HepG2 (cell line): Measurements from ENCODE around the gene RPP14. TPM values are rescaled to one million over a fixed set of nuclear protein-coding genes. Genes with fewer than 3 reads are reported as not detected.

Source experiments
- ATAC-seq: fragments of 200-7000 bp; cut with Tn5 transposase; 3 replicates; pipeline ENCODE4 v1.9.1; 2020; ENCODE audit warnings: mild to moderate bottlenecking, moderate library complexity
- BruUV-seq: library from RNA; stranded (reverse); fragments of 400-500 nt; replicated peaks from 2 replicates; lab custom pipeline; 2021; lab: Mats Ljungman, UMichigan
- CTCF ChIA-PET: fragments of 300-600 bp; formaldehyde crosslinking; extraction: SDS; loops from one replicate; lab custom pipeline; 2021; ENCODE audit warnings: low total read pairs, inconsistent platforms, low intra/inter-chr PET ratio; lab: Yijun Ruan, JAX
- POLR2A ChIA-PET: fragments of 350-600 bp; sonication (Branson Sonifier 250); formaldehyde crosslinking; loops from one replicate; lab custom pipeline; 2020; ENCODE audit warnings: antibody characterized with exemption, inconsistent platforms; lab: Yijun Ruan, JAX
- DNase-seq: peaks from one replicate; pipeline ENCODE4 v3.0.0-alpha.2; 2015; ENCODE audit warnings: low spot score
- FAIRE-seq: peaks from 3 replicates; lab custom pipeline; 2011; peaks lifted over from hg19 to GRCh38; lab: Jason Lieb, UNC
- H2AFZ ChIP-seq: one replicate; pipeline ENCODE4 v1.6.1; 2011; ENCODE audit warnings: low read length, inconsistent platforms
- H3K27ac ChIP-seq: fragments of 300-600 bp; 3 replicates; pipeline ENCODE4 v1.8.0; 2011; ENCODE audit warnings: mixed run types, mild to moderate bottlenecking, mixed read lengths, low read length, inconsistent platforms; ENCODE audit not compliant: insufficient read depth; ENCODE audit errors: extremely low read length
- H3K27me3 ChIP-seq, 2 experiments: fragments of 200-600 bp in 1 of 2; 2 replicates in 1 of 2; 3 replicates in 1 of 2; pipeline versions ENCODE4 v1.6.0 to v1.8.0; 2011; ENCODE audit warnings: low read length in 2 of 2, mild to moderate bottlenecking in 2 of 2, moderate library complexity in 2 of 2, inconsistent platforms in 1 of 2; ENCODE audit not compliant: insufficient read depth in 2 of 2, control insufficient read depth in 1 of 2
- H3K36me3 ChIP-seq, 2 experiments: fragments of 200-600 bp in 1 of 2; replicated peaks in 1 of 2; 2 replicates in 1 of 2; 3 replicates in 1 of 2; pipeline versions ENCODE4 v1.5.1 to v1.8.0; 2011; ENCODE audit warnings: low read length in 2 of 2, inconsistent platforms in 1 of 2; ENCODE audit not compliant: insufficient read depth in 2 of 2, control insufficient read depth in 1 of 2
- H3K4me1 ChIP-seq: 2 replicates; pipeline ENCODE4 v1.5.1; 2012; ENCODE audit warnings: low read length, inconsistent platforms; ENCODE audit not compliant: insufficient read depth
- H3K4me2 ChIP-seq: 2 replicates; pipeline ENCODE4 v1.6.0; 2011; ENCODE audit warnings: low read depth, low read length, inconsistent platforms
- H3K4me3 ChIP-seq, 3 experiments: fragments of 200-600 bp in 1 of 3; sonication (generic), shearing (Covaris generic) in 1 of 3; replicated peaks in 1 of 3; 2 replicates each; pipeline ENCODE4 v1.5.1; 2011 to 2016; ENCODE audit warnings: low read length in 3 of 3, inconsistent platforms in 2 of 3, low read depth in 2 of 3, mild to moderate bottlenecking in 2 of 3, control low read depth in 1 of 3, mixed read lengths in 1 of 3; ENCODE audit not compliant: insufficient read depth in 1 of 3
- H3K79me2 ChIP-seq: one replicate; pipeline ENCODE4 v1.6.1; 2011; ENCODE audit warnings: low read length, inconsistent platforms; ENCODE audit not compliant: insufficient read depth
- H3K9ac ChIP-seq: 2 replicates; pipeline ENCODE4 v1.6.0; 2011; ENCODE audit warnings: mild to moderate bottlenecking, low read depth, low read length, inconsistent platforms; ENCODE audit not compliant: insufficient read depth
- H3K9me3 ChIP-seq: 2 replicates; pipeline ENCODE4 v1.5.1; 2012; ENCODE audit warnings: mild to moderate bottlenecking, low read length
- H4K20me1 ChIP-seq: 2 replicates; pipeline ENCODE4 v1.6.0; 2011; ENCODE audit warnings: inconsistent platforms, mild to moderate bottlenecking, low read length, moderate library complexity; ENCODE audit not compliant: insufficient read depth
- ADNP ChIP-seq: sonication (generic); formaldehyde crosslinking; IDR thresholded peaks from 2 replicates; pipeline ENCODE4 v1.4.0; 2020; ENCODE audit warnings: missing genetic modification reagents
- ARNT2 ChIP-seq: sonication (generic); formaldehyde crosslinking; IDR thresholded peaks from 2 replicates; pipeline ENCODE4 v1.8.0; 2022; ENCODE audit warnings: mild to moderate bottlenecking, low read depth, missing genetic modification reagents, moderate library complexity
- ETV5 ChIP-seq: IDR thresholded peaks from 2 replicates; pipeline ENCODE4 v1.6.1; 2018; ENCODE audit warnings: missing biosample characterization, missing genetic modification reagents, inconsistent platforms, borderline replicate concordance
- NCOA5 ChIP-seq: sonication (generic); formaldehyde crosslinking; IDR thresholded peaks from 2 replicates; pipeline ENCODE4 v1.4.0; 2020; ENCODE audit warnings: missing genetic modification reagents
- SRSF4 ChIP-seq: fragments of 200-400 bp; formaldehyde crosslinking; IDR thresholded peaks from one replicate; pipeline ENCODE4 v1.6.1; 2018; ENCODE audit warnings: mild to moderate bottlenecking, low read depth, low read length, moderate library complexity; ENCODE audit not compliant: poor library complexity, severe bottlenecking
- WGBS: methylation state at CpG from one replicate; pipeline ENCODE4 v1.1.6; 2017; ENCODE audit warnings: low lambda C conversion rate; 5-methylcytosine and 5-hydroxymethylcytosine counted together
- in situ Hi-C: cut with HindIII; loops from 2 replicates; pipeline ENCODE4 v1.10.0; 2017; ENCODE audit warnings: low pct_unique_long_range_greater_than_20kb; ENCODE audit not compliant: extremely low pct_ligation_motif_present
- intact Hi-C: fragments of 100-400 bp; cut with micrococcal nuclease; formaldehyde crosslinking; loops from one replicate; pipeline ENCODE4 v1.10.0; 2022; ENCODE audit not compliant: unreplicated experiment
- polyA plus RNA-seq, 8 experiments: library from polyadenylated mRNA; depleted of rRNA in 3 of 8; stranded (reverse) in 7 of 8; unstranded in 1 of 8; fragments of >200 nt; fragmentation: Illumina TruSeq in 4 of 8; extraction: Trizol in 4 of 8; gene quantifications; 2 replicates each; pipeline versions ENCODE4 v1.2.1 to v1.2.3, GENCODE V29; 2011 to 2016; ENCODE audit warnings: low read depth in 4 of 8, missing spikeins in 1 of 8, mixed read lengths in 1 of 8; ENCODE audit not compliant: insufficient read depth in 1 of 8
- total RNA-seq, 5 experiments: library from RNA; depleted of rRNA; stranded (reverse); fragments of >200 nt; fragmentation: Illumina TruSeq; extraction: Trizol; gene quantifications; 2 replicates each; pipeline ENCODE4 v1.2.3, GENCODE V29; 2016; ENCODE audit warnings: low read depth in 1 of 5
- TF ChIP-seq, protein P1 (sequence below), 2 experiments: sonication (generic) in 1 of 2; formaldehyde crosslinking in 1 of 2; IDR thresholded peaks; 2 replicates each; pipeline versions ENCODE4 v1.5.1 to v1.6.1; 2011 to 2020; ENCODE audit warnings: borderline replicate concordance in 1 of 2, low read depth in 1 of 2, low read length in 1 of 2, mild to moderate bottlenecking in 1 of 2, missing genetic modification reagents in 1 of 2, moderate library complexity in 1 of 2
- TF ChIP-seq, protein P2 (sequence below): sonication (generic); formaldehyde crosslinking; IDR thresholded peaks from 2 replicates; pipeline ENCODE4 v1.5.0; 2020; ENCODE audit warnings: missing genetic modification reagents, mild to moderate bottlenecking, borderline replicate concordance
- TF ChIP-seq, protein P3 (sequence below): sonication (generic); formaldehyde crosslinking; IDR thresholded peaks from 2 replicates; pipeline ENCODE4 v1.4.0; 2020; ENCODE audit warnings: missing genetic modification reagents, mild to moderate bottlenecking, borderline replicate concordance

Gene RPP14
- total and polyA plus RNA-seq, 2 of the 13 experiments (the other 11 are each of a cell fraction or from before 2014, with no cell fraction given), result 15.4 to 16.2 TPM

DNA sequence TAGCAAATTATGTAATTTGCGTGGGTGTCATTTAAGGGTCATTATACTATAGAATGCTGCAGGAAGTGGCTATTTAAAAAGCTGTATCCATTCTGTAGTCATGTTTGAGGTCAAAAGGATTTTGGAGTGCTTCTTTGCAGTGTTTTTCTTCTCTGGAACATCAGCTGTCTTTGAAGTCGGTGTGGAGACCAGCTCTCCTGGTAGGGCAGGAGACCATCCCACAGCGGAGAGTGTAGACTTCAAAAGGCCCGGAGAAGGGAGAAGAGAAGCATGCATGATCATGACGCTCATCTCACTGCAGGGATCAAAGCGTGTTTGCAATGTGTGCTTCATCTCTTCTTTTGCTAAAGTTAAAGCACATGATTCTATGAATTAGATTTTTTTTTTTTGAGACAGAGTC, 46.6 kb downstream of the RPP14 start:
- TF ChIP-seq ETV5 (no peak), NCOA5 (CRISPR knock-in tag) (no peak), ARNT2 (CRISPR knock-in tag) (no peak), SRSF4 (no peak), ADNP (CRISPR knock-in tag) (no peak)
- TF ChIP-seq, protein P1, sequence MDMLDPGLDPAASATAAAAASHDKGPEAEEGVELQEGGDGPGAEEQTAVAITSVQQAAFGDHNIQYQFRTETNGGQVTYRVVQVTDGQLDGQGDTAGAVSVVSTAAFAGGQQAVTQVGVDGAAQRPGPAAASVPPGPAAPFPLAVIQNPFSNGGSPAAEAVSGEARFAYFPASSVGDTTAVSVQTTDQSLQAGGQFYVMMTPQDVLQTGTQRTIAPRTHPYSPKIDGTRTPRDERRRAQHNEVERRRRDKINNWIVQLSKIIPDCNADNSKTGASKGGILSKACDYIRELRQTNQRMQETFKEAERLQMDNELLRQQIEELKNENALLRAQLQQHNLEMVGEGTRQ (IDR thresholded peaks at IDR 0.05; ENCODE audit: low read depth, low read length), result no peak
- TF ChIP-seq, protein P1 (CRISPR knock-in tag; IDR thresholded peaks at IDR 0.05; ENCODE audit: borderline replicate concordance), result no peak
- TF ChIP-seq, protein P2, sequence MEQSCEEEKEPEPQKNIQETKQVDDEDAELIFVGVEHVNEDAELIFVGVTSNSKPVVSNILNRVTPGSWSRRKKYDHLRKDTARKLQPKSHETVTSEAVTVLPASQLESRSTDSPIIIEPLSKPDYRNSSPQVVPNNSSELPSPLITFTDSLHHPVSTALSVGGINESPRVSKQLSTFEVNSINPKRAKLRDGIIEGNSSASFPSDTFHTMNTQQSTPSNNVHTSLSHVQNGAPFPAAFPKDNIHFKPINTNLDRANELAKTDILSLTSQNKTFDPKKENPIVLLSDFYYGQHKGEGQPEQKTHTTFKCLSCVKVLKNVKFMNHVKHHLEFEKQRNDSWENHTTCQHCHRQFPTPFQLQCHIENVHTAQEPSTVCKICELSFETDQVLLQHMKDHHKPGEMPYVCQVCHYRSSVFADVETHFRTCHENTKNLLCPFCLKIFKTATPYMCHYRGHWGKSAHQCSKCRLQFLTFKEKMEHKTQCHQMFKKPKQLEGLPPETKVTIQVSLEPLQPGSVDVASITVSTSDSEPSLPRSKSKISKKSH, result no peak
- TF ChIP-seq, protein P3, sequence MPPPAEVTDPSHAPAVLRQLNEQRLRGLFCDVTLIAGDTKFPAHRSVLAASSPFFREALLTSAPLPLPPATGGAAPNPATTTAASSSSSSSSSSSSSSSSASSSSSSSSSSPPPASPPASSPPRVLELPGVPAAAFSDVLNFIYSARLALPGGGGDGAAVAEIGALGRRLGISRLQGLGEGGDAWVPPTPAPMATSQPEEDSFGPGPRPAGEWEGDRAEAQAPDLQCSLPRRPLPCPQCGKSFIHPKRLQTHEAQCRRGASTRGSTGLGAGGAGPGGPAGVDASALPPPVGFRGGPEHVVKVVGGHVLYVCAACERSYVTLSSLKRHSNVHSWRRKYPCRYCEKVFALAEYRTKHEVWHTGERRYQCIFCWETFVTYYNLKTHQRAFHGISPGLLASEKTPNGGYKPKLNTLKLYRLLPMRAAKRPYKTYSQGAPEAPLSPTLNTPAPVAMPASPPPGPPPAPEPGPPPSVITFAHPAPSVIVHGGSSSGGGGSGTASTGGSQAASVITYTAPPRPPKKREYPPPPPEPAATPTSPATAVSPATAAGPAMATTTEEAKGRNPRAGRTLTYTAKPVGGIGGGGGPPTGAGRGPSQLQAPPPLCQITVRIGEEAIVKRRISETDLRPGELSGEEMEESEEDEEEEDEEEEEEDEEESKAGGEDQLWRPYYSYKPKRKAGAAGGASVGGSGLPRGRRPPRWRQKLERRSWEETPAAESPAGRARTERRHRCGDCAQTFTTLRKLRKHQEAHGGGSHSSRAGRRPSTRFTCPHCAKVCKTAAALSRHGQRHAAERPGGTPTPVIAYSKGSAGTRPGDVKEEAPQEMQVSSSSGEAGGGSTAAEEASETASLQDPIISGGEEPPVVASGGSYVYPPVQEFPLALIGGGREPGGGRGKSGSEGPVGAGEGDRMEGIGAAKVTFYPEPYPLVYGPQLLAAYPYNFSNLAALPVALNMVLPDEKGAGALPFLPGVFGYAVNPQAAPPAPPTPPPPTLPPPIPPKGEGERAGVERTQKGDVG (CRISPR knock-in tag), result no peak
- Histone ChIP-seq H3K4me3 (no peak overlapping the region), H3K9ac (no peak overlapping the region), H4K20me1 (no peaks in the 10 kb centered on the region; the same call in 1 of the 2 replicates), H3K4me2 (no peak overlapping the region), H3K36me3 (no peaks in the 10 kb centered on the region), H3K27ac (no peak overlapping the region), H3K27me3 (no peaks in the 10 kb centered on the region), H3K79me2 (peaks cover 4% of the 10 kb centered on the region), H3K9me3 (no peaks in the 10 kb centered on the region), H2AFZ (no peak overlapping the region), H3K4me1 (peaks cover 6% of the 10 kb centered on the region)
- no peak for ATAC-seq
- no peak for DNase-seq
- ChIA-PET POLR2A (no interaction called here), CTCF (no interaction called here)
- in situ Hi-C loops (no loop called here), intact Hi-C loops (no loop called here)
- no peak for FAIRE-seq
- BruUV-seq, result no TSS peak
- 89% methylated on average over 6 of the region's 6 CpGs for WGBS
